ENCODE results near the gene ST7.

Gene ST7

GRCh38 chr7:117202511-117202910 is 249.2 kb downstream of the ST7 start:
- no peak for DNase-seq

GRCh38 chr7:117203205-117203604 is 249.9 kb downstream of the ST7 start:
- no peak for DNase-seq

GRCh38 chr7:117205873-117206272 is 252.6 kb downstream of the ST7 start:
- DNase-seq: no peak

GRCh38 chr7:117208257-117208656 is 255.0 kb downstream of the ST7 start:
- no peak for DNase-seq

- DNase-seq: no peak
These were observed 257.1 kb downstream of the ST7 start for GRCh38 chr7:117210397-117210796.

- DNase-seq: no peak
These were observed 257.6 kb downstream of the ST7 start for GRCh38 chr7:117210908-117211307.

GRCh38 chr7:117211614-117212013 is 258.3 kb downstream of the ST7 start:
- DNase-seq: no peak

- DNase-seq: no peak
These were observed 259.9 kb downstream of the ST7 start for GRCh38 chr7:117212969-117213877.

- DNase-seq: no peak
These were observed 262.7 kb downstream of the ST7 start for GRCh38 chr7:117216010-117216409.

GRCh38 chr7:117216436-117217069 is 263.3 kb downstream of the ST7 start:
- no peak for DNase-seq

GRCh38 chr7:117217106-117218035 is 264.1 kb downstream of the ST7 start:
- no peak for DNase-seq

GRCh38 chr7:117218700-117219099 is 265.4 kb downstream of the ST7 start:
- DNase-seq: no peak

GRCh38 chr7:117219485-117219884 is 266.2 kb downstream of the ST7 start:
- DNase-seq: no peak

- DNase-seq: no peak
These were observed 267.5 kb downstream of the ST7 start for GRCh38 chr7:117220836-117221235.

- DNase-seq: no peak
These were observed 272.2 kb downstream of the ST7 start for GRCh38 chr7:117225536-117225935.

- DNase-seq: no peak
These were observed 273.8 kb downstream of the ST7 start for GRCh38 chr7:117227091-117227490.

- no peak for DNase-seq
These were observed 276.0 kb downstream of the ST7 start for GRCh38 chr7:117229350-117229749.

GRCh38 chr7:117230276-117231046 is 277.2 kb downstream of the ST7 start:
- no peak for DNase-seq

GRCh38 chr7:117231047-117231359 is 277.7 kb downstream of the ST7 start:
- no peak for DNase-seq

- DNase-seq: no peak
These were observed 284.3 kb downstream of the ST7 start for GRCh38 chr7:117237646-117238045.

- no peak for DNase-seq
These were observed 285.2 kb downstream of the ST7 start for GRCh38 chr7:117238472-117238871.

- DNase-seq: no peak
These were observed 285.6 kb downstream of the ST7 start for GRCh38 chr7:117238937-117239336.

- DNase-seq: no peak
These were observed 287.8 kb downstream of the ST7 start for GRCh38 chr7:117241088-117241487.

Data from activated gamma-delta T cell (primary cell).